GM18508 (cell line): ENCODE results near the gene MAP3K12.
A peak's percentile ranks its signal among the peaks of the same experiment; 100 is the strongest.
"Not testable (repeated sequence)": the region's sequence is repeated elsewhere in the genome, so short reads cannot be mapped to it uniquely, and the experiment has no call there.

Experiments
- ATAC-seq: cut with Tn5 transposase; IDR thresholded peaks from one replicate; pipeline ENCODE4 v1.9.1; 2021; ENCODE audit warnings: moderate number of reproducible peaks; ENCODE audit not compliant: insufficient read depth, unreplicated experiment

MAP3K12 gene

DNA sequence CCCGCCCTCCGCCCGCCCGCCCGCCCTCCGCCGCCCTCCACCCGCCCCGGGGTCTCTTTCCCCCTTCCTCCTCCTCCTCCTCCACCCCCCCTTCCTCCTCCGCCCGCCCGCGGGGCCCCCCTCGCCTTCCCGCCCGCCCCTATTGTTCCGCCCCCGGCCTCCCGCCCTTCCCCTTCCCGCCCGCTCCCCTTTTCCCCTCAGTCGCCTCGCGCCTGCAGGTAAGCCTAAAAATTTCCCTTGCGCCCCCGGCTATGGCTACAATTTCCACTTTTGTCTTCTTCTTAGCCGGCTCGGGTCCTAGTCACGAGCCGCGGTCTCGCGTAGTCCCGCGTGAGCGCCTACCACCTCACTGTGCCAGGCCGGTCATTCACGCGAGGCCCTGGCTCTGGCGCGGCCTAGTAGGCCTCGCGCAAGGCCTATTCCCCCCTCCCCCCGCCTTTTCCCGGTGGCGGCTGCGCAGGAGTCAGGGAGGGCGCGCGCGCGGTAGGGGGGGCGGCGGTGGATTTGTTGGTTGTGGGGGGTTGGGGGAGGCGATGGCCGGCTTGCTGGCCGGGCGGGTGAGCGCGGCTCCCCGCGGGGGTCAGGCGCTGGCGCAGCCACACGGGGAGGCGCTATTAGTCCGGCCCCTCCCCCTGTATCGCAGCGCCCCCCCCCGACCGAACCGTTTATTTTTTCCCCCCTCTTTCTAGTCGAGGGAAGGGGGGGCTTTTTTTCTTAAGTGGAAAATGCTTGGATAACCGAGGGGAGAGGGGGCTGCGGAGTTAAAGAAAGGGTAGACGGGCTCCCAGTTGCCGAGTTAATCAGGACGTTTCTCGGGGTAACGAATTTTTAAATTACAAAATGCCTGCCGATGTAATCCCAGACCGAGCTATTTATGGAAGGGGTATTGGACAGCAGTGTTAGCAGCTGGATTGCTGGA lies 46.8 kb downstream of the MAP3K12 start:
- ATAC-seq: no peak

DNA sequence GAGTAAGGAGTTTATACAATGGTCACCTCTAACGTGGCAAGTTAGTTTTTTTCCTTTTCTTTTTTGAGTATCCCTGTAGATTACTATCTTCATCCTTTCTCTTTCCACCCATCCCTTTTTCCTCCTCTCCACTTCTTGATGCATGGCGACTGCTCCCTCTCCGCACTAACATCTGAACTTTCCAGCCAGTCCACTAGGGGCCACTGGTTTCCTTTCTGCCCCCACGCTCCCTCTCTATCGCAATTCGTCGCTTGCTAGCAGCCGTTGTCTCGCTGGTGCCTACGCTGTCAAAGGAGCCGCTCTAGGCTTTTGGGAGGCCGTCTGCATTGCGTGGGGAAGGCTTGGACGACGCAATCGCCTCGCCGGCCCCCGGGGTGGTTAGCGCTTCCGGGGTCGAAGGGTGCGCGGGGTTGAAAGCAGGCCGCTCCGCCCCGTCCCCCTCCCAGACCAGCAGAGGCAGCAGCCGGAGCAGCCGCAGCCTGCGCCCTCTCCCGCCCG lies 47.5 kb downstream of the MAP3K12 start, which contains the start of gene PCBP2:
PCBP2 (plus strand) TSS at position 442 of the 498 bp plus-strand sequence. CDS start 2,699 bp downstream, outside the sequence.
- ATAC-seq: peak; percentile 89

DNA sequence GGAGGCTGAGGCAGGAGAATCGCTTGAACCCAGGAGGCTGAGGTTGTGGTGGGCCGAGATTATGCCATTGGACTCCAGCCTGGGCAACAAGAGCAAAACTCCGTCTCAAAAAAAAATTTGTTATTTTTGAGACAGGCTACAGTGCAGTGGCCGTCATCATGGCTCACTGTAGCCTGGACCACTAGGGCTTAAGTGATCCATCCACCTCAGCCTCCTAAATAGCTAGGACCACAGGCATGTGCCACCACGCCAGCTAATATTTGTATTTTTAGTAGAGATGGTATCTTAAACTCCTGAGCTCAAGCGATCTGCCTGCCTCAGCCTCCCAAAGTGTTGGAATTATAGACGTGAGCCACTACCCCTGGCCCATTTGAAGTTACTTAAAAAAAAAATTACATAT lies 48.3 kb downstream of the MAP3K12 start:
- ATAC-seq: no peak

DNA sequence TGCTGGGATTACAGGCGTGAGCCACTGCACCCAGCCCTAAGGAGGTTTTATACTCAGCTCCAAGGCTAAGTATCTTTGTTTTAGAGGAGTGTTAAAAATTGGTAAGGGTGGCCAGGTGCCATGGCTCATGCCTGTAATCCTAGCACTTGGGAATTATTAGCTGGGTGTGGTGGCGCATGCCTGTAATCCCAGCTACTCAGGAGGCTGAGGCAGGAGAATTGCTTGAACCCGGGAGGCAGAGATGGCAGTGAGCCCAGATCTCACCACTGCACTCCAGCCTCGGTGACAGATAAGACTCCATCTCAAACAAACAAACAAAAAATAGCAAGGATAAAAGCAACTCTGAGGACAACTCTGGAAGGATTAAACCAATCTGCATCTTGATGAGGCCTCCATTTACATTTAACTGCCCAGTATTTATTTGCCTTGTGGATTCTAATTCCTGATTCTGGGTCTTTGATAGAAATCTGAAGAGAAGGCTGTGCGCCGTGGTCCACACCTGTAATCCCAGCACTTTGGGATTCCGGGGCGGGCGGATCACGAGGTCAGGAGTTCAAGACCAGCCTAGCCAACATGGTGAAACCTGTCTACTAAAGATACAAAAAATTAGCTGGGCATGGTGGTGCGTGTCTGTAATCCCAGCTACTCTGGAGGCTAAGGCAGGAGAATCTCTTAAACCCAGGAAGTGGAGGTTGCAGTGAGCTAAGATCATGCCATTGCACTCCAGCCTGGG lies 54.5 kb downstream of the MAP3K12 start:
- not testable (repeated sequence) for ATAC-seq

DNA sequence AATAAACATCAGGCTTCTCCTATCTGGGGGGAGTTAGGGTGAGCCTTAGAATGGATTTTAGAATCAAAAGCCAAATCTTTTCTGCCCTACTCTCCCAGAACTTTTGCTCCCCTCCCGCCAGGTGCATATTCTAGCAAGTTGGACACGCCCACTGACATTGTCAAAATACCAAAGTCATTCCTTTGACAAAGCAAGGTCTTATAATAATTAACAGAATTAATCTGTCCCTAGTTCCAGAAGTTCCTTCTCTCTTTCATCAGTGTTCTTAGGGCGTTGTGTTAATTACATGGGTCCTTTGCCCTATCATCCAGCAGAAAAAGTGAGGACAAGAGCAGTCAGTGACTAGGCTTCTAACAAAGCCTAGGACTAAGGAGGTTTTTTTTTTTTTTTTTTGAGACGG lies 55.3 kb downstream of the MAP3K12 start:
- no peak for ATAC-seq

DNA sequence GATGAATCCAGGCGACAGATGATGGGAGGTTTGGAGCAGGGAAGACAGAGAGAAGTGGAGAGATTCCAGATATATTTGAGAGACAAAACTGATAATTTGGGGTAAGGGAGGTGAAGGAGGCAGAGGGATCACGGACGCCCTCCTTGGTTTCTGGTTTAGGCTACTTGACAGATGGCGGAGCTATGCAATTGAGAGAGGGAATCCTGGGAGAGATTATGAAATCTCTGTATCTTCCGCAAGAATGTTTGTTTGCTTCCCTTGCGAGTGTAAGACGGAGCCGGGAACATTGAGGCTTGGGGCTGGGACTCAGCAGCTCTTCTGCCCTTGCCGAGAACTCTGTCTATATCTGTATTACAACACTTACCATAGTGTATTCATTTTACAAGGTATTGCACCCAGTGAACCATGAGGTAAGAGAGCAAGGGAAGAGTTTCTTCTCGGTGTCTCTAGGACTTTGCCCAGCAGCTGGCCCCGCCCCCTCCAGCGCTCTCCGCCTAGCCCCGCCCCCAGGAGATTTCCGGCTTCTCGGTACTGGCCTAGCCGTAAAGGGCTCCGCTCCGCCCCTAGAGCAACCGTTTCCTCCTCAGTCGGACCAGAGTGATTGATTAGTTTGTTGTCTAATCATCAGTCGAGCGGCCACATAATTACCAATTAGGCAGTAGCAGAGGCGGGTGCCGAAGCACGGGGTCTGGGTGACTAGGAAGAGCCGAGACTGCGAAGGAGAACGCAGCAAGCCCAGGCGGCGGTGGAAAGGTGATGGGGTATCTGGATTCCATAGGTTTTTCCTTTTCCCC lies 58.0 kb downstream of the MAP3K12 start, which contains the start of gene PRR13:
PRR13 (plus strand) TSS at position 695 of the 794 bp plus-strand sequence. CDS start 981 bp downstream, outside the sequence.
- ATAC-seq: peak; percentile 84

DNA sequence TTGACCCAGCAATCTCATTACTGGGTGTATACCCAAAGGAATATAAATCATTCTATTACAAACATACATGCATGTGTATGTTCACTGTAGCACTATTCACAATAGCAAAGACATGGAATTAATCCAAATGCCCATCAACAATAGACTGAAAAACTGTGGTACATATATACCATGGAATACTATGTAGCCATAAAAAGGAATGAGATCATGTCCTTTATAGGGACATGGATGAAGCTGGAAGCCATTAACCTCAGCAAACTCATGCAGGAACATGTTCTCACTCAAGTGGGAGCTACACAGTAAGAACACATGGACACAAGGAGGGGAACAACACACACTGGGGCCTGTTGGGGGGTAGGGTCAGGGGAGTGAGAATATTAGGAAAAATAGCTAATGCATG lies 59.7 kb downstream of the MAP3K12 start:
- not testable (repeated sequence) for ATAC-seq

DNA sequence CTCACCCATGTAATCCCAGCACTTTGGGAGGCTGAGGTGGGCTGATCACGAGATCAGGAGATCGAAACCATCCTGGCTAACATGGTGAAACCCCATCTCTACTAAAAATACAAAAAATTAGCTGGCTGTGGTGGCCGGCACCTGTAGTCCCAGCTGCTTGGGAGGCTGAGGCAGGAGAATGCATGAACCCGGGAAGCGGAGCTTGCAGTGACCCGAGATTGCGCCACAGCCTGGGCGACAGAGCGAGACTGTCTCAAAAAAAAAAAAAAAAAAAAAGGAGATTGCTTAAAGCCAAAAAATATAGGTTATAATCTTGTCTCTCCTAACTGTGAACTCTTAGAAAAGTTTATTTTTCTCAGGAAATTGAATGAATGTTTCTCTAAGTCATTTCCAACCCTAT lies 63.9 kb downstream of the MAP3K12 start:
- ATAC-seq: not testable (repeated sequence)

DNA sequence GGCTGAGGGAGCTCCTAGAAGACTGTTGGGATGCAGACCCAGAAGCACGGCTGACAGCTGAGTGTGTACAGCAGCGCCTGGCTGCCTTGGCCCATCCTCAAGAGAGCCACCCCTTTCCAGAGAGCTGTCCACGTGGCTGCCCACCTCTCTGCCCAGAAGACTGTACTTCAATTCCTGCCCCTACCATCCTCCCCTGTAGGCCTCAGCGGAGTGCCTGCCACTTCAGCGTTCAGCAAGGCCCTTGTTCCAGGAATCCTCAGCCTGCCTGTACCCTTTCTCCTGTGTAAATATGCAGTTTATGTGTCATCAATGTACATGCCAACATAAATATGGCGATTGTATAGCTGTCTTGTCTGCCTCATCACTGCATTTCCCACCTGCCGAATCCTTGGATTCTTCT lies 68.1 kb downstream of the MAP3K12 start:
- ATAC-seq: no peak

DNA sequence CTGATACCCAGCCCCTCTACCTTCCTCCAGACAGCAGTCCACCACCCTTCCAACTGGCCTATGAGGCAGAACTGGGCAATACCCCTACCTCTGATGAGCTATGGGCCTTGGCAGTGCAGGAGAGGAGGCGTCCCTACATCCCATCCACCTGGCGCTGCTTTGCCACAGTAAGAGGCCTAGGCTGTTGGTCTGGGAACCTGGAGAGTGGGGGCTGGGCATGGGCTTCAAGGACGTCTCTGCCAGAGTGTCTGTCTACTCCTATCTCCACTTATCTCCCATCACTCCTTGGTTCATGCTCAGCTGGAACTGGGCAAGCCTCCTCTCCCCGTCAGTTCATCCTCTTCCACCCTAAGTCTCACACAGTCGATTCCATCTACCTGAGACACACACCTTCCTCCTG lies 69.1 kb downstream of the MAP3K12 start:
- no peak for ATAC-seq
